Epidermal melanocyte (primary cell): ENCODE data around the gene TMEM198.

ENCODE experiments used
- DNase-seq: peaks from one replicate; pipeline ENCODE4 v3.0.0; 2011; ENCODE audit warnings: low spot score; ENCODE audit not compliant: insufficient read length

Gene TMEM198

GRCh38 chr2:219543596-219544358, at the start of gene TMEM198, which contains the start of gene CHPF:
Gene TMEM198 (plus strand): TSS chr2:219544028. CDS start chr2:219544728, 700 bp downstream.
Gene CHPF (minus strand): TSS chr2:219543809. CDS start chr2:219543538, 271 bp downstream.
- DNase-seq, result peak; percentile 99

GRCh38 chr2:219494952-219495530, 48.8 kb upstream of the TMEM198 start:
- no peak for DNase-seq

GRCh38 chr2:219495531-219496122, 48.2 kb upstream of the TMEM198 start:
- peak; percentile 89 for DNase-seq

- DNase-seq, result no peak
These were observed 47.5 kb upstream of the TMEM198 start for GRCh38 chr2:219496247-219496824.

GRCh38 chr2:219496825-219497494, 46.9 kb upstream of the TMEM198 start:
- no peak for DNase-seq

GRCh38 chr2:219497495-219498279, 46.1 kb upstream of the TMEM198 start:
- peak; percentile 88 for DNase-seq

GRCh38 chr2:219498280-219499057, 45.4 kb upstream of the TMEM198 start, which contains the start of gene GMPPA:
Gene GMPPA (plus strand): TSS chr2:219498891. CDS start chr2:219499976, 1,085 bp downstream.
- peak; percentile 99 for DNase-seq

- DNase-seq, result no peak
These were observed 44.8 kb upstream of the TMEM198 start for GRCh38 chr2:219499058-219499307.

GRCh38 chr2:219499555-219499954, 44.3 kb upstream of the TMEM198 start:
- no peak for DNase-seq

GRCh38 chr2:219500135-219500534, 43.7 kb upstream of the TMEM198 start:
- DNase-seq, result no peak

- DNase-seq, result no peak
These were observed 42.0 kb upstream of the TMEM198 start for GRCh38 chr2:219501849-219502248.

GRCh38 chr2:219502618-219503017, 41.2 kb upstream of the TMEM198 start:
- no peak for DNase-seq

- no peak for DNase-seq
These were observed 38.2 kb upstream of the TMEM198 start for GRCh38 chr2:219505585-219505984.

- no peak for DNase-seq
These were observed 37.6 kb upstream of the TMEM198 start for GRCh38 chr2:219506153-219506801.

GRCh38 chr2:219506802-219507526, 36.9 kb upstream of the TMEM198 start:
- no peak for DNase-seq

GRCh38 chr2:219507581-219508443, 36.0 kb upstream of the TMEM198 start:
- no peak for DNase-seq

- no peak for DNase-seq
These were observed 35.4 kb upstream of the TMEM198 start for GRCh38 chr2:219508444-219508734.
